KOPT-K1 (cell line): Measurements from ENCODE around the gene SPON1.

Source experiments
- H3K27ac ChIP-seq: fragments of 200-600 bp; sonication (generic); 2 replicates; pipeline ENCODE4 v1.5.1; 2016; ENCODE audit warnings: antibody characterized with exemption, mild to moderate bottlenecking, low read depth, low read length; ENCODE audit not compliant: poor library complexity, severe bottlenecking
- H3K36me3 ChIP-seq: fragments of 200-600 bp; sonication (generic); 2 replicates; pipeline ENCODE4 v1.5.1; 2017; ENCODE audit warnings: antibody characterized with exemption, mild to moderate bottlenecking, low read length, moderate library complexity; ENCODE audit not compliant: insufficient read depth
- H3K9me3 ChIP-seq: fragments of 200-600 bp; sonication (generic); 2 replicates; pipeline ENCODE4 v1.5.1; 2017; ENCODE audit warnings: antibody characterized with exemption, low read length, mild to moderate bottlenecking; ENCODE audit not compliant: insufficient read depth, poor library complexity, severe bottlenecking

Gene SPON1

DNA sequence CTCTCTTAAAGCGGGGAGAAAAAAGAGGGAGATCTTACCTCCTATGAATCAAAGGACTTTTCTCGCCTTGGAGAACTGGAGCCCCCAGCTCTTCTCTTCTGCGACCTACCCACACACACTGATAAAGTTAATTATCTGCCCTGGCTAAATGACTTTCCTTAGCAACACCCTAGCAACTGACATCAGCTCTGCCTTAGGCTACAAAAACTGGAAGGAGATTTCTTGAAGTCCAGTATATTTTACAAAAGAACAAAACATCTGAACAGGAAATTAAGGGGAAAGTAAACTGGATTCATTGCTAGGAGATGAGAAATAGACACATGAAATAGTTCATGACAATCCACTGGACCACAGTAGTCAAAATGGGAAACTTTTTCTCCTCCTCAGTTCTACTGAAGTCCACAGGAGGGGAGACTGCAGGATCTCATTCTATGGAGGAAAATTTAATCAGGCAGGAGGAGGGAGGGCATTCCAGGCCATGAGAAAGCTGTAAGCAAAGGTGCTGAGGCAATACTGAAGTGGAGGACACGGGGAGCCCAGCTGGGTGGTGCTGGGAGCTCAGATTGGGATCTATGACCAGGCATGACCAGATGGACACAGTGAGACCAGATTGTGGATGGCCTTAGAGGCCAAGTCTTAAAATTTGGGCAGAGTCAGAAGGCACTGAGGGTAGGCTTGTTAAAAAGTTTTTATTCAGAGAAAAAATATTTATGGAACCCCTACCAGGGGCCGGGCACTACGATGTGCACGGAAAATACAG lies 3.7 kb upstream of the SPON1 start:
- H3K9me3 ChIP-seq, result no peaks in the 10 kb centered on the region
- H3K36me3 ChIP-seq, result no peaks in the 10 kb centered on the region
- no peak overlapping the region for H3K27ac ChIP-seq

DNA sequence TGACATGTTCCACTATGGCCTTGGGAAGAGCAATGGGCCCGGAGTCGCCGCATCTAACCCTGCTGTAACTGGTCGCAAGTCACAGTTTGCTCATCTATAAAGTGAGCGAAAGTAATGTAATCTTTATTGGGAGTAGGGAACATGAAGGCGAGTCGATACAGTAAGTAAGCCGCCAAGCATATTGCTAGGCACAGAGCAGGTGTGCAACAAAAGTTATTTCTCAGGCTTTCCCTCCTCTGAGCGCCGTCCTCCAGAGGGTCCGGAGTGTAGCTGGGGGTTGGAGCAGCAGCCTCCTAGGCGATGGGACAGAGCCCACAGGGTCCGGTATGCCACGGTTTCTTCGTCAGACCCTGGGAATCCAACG lies 343 bp upstream of the SPON1 start:
- Histone ChIP-seq H3K27ac (no peak overlapping the region), H3K9me3 (no peaks in the 10 kb centered on the region), H3K36me3 (no peaks in the 10 kb centered on the region)

DNA sequence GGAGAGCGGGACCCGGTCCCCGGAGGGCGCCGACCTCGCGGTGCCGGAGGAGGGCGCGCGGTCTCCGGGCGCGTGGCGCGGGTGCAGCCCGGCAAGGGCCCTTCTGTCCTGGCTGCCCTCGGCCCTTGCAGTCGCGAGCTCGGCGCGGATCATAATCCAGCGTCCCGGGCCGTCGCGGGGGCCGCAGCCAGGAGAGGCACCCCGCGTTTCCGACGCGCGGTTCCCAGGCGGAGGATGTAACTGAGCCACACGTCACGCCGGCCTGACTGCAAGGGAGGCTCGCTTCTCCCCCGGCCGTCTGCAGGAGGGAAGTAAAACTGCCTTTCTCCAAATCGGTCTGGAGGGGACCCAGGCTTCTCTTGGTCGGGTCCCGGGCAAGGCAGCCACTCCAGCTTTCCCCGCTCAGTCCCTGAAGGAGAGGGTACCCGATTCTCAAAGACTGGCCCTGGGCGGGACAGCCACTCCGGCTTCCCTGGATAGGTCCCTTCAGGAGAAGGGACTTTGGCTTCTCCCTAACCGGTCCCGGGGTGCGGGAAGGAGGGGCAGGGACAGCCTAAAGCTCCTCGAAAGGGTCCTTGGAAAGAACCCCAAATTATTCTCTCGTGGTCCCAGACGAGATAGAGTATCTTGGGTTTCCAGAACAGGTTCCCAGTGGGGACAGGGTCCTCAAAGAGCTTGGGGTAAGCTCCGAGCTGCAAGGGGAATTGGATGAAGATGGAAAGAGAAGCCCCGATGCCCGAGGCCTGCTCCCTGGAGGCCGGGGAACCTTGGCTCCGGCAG lies 836 bp downstream of the SPON1 start:
- no peak overlapping the region for H3K27ac ChIP-seq
- H3K9me3 ChIP-seq, result no peaks in the 10 kb centered on the region
- H3K36me3 ChIP-seq, result no peaks in the 10 kb centered on the region

DNA sequence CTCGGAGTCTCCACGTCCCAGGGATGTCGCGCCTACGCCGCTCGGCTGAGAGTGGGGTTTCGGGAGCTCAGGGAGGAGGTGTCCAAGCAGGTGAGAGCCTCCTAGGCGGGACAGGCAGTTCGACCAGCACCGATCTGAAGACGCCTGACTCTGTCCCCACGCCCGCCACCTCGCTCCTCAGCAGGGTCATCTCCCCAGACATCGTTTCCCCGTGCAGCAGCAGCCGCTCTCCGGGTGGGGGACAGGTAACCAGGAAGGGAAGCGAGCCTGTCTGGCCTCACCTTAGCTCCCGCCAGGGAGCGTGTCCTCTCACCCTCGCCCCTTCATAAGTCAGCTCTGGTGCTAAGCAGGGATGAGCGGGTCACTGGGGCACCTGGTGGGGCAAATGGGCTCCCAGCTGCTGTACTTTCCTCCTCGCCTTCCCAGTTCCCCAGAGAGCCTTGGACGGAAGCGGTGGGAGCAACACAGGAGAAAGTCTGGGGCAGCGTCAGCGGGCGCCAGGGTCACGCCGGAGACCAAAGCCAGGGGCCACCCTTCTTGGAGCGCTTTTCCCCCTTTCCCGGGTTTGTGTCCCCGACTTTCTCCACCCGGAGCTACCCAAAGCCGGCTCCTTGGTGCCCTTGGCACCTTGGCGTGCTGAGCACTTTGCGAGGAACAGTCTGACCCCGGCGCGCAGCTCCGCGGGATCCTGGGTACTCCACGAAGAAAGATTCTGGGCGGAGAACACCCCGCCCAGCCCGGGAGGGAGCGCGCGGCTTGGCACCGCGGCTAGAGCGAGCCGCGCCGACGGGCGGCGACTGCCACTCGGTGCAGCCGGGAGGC lies 1.6 kb downstream of the SPON1 start:
- H3K36me3 ChIP-seq, result no peaks in the 10 kb centered on the region
- no peaks in the 10 kb centered on the region for H3K9me3 ChIP-seq

DNA sequence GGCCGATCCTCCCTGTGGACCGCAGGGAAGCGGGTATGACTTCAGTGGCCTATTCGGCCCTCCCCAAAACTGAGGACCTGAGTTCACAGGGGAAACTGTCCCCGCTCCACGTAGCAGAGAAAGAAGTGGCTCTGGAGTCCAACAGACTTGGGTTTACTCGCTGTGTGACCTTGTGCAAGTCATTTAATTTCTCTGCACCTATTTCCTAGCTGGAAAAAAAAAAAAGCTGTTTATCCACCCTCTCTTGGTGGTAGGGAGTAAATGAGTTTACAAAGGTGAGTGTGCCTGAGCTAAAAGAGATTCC lies 2.2 kb downstream of the SPON1 start:
- no peaks in the 10 kb centered on the region for H3K36me3 ChIP-seq
- no peaks in the 10 kb centered on the region for H3K9me3 ChIP-seq
- no peak overlapping the region for H3K27ac ChIP-seq

More for the DNA sequence above, 1.6 kb downstream of the SPON1 start:
- no peak overlapping the region for H3K27ac ChIP-seq

DNA sequence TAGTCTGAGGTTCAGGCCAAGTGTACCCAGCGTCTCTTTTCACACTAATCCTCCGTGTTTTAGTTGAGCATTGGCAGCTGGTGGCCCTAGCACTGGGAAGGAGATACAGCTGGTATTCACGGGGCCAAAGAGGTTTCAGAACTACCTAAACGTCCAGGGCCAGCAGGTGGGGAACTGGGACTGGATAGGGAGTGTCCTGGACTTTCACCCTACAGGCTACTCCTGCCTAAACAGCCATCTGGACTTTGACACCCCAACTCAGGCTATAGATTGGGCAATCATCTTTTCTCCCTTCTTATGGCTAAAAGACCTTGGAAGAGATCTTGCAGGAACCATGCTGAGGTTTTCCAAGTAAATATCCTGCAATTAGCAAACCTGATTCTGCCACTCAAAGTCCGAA lies 2.8 kb downstream of the SPON1 start:
- Histone ChIP-seq H3K9me3 (no peaks in the 10 kb centered on the region), H3K27ac (no peak overlapping the region), H3K36me3 (no peaks in the 10 kb centered on the region)

DNA sequence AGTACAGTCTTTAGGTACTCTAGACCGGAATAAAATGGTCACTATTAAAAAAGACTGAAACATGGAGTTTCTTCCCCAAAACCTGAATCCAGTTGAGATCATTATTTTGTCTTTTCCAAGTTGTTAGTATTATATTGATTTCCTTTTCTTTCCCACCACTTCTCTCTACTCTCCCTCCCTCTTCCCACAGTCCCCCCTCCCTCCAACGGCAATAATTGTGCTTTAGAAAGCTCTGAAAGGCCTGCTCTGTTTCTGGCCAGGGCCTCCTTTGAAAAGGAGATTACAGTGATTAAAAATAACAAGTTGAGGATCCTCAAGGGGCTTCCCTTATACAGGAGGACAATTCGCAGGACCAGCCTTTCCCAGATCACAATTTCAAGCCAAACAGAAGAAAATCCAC lies 3.5 kb downstream of the SPON1 start:
- Histone ChIP-seq H3K36me3 (no peaks in the 10 kb centered on the region), H3K9me3 (no peaks in the 10 kb centered on the region), H3K27ac (no peak overlapping the region)

DNA sequence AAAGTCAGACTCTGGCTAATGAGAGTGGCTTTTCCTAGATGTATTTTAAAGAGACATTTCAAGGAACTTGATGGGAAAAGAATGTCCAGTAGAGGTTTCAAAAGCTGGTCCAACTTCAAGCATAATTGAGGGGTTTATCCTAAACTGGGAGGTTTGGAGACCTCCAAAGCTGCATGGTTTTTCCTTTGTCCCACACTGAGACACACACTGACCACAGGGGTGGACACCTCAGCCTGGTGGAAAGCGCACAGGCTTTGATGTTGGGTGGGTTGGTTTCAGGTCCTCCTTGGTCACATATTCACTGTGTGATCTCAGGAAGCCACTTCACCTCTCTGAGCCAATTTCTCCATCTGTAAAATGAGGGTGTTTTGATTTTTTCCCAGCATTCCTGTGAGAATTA lies 4.0 kb downstream of the SPON1 start:
- Histone ChIP-seq H3K36me3 (no peaks in the 10 kb centered on the region), H3K27ac (no peak overlapping the region)

DNA sequence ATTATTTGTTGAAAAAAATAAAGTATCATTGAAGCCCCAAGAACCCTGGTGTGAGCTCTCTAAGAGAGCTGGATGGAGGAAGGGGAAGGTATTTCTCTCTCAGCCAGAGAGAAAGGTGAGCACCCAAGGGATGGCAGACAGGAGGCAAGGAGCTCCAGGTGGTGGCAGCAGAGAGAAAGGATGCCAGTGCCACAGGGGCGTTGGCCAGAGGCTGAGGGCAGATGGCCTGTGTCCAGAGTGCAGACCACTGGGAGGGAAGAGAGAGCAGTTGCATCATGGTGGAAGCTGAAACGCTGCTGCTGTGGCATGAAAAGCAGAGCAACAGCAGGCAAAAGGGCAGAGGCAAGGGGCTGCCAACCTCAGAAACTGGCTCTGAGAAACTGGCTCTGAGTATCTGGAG lies 8.5 kb downstream of the SPON1 start:
- Histone ChIP-seq H3K9me3 (no peaks in the 10 kb centered on the region), H3K27ac (no peak overlapping the region), H3K36me3 (no peaks in the 10 kb centered on the region)

More for the DNA sequence above, 4.0 kb downstream of the SPON1 start:
- H3K9me3 ChIP-seq, result no peaks in the 10 kb centered on the region

DNA sequence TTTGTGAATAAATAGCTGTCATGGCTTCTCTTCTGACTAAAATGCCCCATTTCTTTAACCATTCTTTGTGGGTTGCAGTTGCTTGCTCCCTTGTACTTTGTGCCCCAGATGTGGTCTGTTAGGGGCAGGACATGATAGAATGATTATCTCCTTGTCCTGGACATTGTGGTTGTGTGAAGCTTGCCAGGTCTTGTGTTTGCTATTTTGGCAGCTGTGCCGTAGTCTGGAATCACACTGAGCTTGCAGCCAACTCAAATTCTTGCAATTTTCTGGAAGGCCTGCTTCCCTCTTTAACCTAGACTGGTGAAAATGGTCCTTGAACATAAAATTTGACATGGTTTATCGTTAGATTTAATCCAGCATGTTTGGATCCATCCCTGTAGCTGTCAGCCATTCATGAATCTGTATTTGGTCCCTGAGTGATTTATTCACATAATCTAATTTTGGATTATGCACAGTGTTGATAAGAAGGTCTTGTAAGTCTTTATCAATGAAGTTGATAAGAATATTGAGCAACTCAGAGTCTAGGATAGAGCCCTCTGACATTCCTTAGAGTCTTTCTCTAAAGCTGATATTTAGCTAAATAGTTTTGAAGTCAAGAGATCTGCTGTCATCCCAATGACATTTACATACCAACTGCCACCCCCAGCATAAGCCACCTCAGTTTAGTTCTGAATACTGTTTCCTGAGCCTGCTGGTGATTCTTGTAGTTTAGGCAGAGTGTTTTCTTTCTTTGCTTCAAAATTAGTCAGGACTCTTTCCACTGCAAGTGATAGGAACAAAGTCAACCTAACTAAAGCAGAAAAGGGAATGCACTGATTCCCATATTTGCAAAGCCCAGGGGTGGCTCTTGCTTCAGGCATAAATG lies 9.8 kb downstream of the SPON1 start:
- no peaks in the 10 kb centered on the region for H3K9me3 ChIP-seq
- H3K27ac ChIP-seq, result no peak overlapping the region
- no peaks in the 10 kb centered on the region for H3K36me3 ChIP-seq

DNA sequence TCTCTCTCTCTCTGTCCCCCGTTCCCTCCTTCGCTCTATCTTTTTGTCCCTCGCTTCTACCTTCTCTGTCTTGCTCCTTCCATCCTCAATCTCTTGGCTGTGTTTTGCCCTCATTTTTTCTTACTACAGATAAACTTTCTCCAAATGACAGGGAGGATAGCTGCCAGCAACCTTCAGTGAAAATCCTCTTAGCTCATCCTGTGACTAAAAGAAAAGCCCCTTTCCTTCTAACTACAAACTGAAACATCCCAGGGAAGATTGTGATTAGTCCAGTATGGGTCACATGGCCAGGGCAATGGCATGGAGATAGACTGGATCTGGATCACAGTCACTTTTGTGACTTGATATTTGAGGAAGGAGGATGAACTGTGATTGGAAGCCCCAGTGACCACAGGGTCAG lies 10.4 kb downstream of the SPON1 start:
- no peaks in the 10 kb centered on the region for H3K9me3 ChIP-seq
- no peak overlapping the region for H3K27ac ChIP-seq
- no peaks in the 10 kb centered on the region for H3K36me3 ChIP-seq

DNA sequence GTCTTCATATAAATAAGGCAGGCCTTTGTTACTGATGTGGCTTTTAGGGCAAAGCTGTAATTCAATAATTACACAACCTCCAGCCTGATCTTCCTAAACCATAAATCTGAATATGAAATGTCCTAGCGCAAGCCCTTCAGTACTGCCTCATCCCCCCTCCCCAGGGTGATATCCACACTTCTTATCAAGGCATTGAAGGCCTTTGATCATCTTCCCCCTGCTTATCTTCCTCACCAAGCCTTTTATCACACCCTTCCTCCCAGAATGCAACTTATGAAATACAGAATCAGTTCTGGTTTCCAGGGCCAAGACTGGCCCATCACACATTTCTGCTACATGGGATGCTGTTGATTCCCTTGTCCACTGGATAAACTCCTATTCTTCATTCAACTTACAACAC lies 12.1 kb downstream of the SPON1 start:
- Histone ChIP-seq H3K9me3 (no peaks in the 10 kb centered on the region), H3K36me3 (no peaks in the 10 kb centered on the region), H3K27ac (no peak overlapping the region)

DNA sequence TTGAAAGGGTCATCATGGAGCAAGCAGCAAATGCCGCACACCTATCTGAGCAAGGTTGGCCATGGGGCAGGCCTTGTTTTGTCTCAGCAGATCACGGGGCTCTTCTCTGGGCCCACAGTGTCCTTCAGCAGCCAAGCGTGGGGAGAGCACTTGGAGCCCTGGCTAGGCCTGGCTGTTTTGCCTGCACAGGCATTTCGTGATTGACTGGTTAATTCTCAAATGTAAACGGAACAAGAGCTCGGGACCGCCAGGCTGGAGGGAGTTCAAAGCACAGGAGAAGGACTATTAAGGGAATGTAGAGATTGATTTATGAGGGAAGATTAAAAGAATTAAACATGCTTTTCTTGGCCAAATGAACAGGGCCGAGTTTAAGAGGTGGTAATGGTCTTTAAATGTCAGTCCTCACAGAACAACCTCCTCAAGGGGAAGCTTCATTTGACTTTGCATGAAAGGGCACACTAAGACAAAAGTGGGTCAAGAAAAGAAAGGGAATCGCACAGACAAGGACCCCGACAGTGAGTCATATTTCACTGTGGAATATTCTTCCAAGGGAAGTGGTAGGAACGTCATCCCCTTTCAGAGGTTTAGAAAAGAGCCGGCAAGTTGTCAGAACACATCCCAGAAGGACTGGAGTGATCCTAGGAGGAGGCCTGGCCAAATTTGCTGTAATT lies 20.7 kb downstream of the SPON1 start:
- Histone ChIP-seq H3K36me3 (no peaks in the 10 kb centered on the region), H3K27ac (no peak overlapping the region), H3K9me3 (no peaks in the 10 kb centered on the region)
